SU-DHL-6 (cell line): ENCODE data around the gene TIMM10.

Experiments
- CTCF ChIP-seq: fragments of 200-600 bp; sonication (generic); IDR thresholded peaks from one replicate; pipeline ENCODE4 v1.5.1; 2017; ENCODE audit warnings: antibody characterized with exemption, mild to moderate bottlenecking, low read length, moderate library complexity; ENCODE audit not compliant: insufficient read depth, poor library complexity, severe bottlenecking
- EZH2phosphoT487 ChIP-seq: fragments of 200-600 bp; sonication (generic), shearing (Covaris generic); conservative IDR thresholded peaks from 2 replicates; pipeline ENCODE4 v1.6.1; 2018; ENCODE audit warnings: mild to moderate bottlenecking, antibody characterized with exemption, low read length, moderate library complexity, mixed read lengths

DNA sequence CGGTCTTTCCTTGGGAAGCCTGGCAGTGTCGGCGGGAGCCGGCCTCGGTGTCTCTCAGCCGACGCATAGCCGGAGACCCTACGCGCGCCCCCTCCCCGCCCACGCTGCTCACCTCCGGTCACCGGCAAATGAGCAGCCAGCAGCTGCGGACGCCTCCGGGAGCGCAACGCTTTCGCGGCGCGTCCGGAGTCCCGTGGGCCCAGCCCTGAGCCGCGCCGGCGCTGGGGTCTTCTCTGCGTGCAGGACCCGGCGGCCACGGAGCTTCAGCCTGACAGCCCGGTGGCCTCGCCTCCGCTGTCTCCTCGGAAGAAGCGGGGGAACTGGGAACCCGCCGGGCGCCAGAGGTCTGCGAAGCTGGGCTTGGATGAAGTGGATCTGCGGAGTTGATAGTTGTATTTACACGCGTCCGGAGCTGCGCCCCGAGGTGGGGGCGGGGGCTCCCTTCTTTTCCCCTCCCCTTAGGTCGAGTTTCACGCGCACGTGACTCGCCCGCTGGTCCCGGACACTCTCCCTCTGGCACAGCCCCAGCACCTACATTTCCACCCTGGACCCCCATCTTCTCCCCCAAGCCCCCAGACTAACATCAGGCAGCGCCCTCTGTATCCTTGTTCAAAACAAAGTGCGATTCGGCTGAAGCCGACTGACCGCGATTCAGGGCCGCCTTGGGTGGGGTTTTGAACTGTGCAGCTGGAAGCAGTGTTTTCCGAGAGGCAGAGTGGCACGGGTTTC lies 15.1 kb downstream of the TIMM10 start, which contains the start of gene SLC43A1:
- TF ChIP-seq CTCF (no peak), EZH2phosphoT487 (no peak)
